NOMO-1 treated with dmso at 0.1 percent for 144 hours (cell line): ENCODE results near the gene ADGRA1.
A peak's percentile ranks its signal among the peaks of the same experiment; 100 is the strongest.

Experiments
- DNase-seq: peaks from one replicate; lab custom pipeline; 2025; ENCODE audit not compliant: unreplicated experiment; lab: John Stamatoyannopoulos, UW

ADGRA1 gene

DNA sequence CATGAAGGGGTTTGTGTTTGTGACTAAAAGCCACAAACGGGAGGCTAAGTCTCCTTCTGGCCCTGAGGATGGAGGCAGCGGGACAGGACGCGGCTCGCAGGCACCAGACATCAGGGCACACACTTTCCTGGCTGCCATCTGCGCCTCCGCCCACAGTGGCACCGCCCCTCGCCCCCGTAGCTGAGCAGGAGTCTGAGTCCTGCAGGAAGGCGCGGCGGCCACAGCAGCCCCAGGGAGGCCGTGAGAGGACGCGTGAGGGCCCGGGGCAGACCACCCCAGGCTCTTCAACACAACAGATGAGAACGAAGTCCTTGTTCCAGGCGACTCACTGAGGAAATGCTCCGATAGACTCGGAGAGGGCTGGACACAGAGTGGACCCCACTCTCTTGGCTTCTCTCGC lies 6.6 kb downstream of the ADGRA1 start:
- DNase-seq, result no peak

DNA sequence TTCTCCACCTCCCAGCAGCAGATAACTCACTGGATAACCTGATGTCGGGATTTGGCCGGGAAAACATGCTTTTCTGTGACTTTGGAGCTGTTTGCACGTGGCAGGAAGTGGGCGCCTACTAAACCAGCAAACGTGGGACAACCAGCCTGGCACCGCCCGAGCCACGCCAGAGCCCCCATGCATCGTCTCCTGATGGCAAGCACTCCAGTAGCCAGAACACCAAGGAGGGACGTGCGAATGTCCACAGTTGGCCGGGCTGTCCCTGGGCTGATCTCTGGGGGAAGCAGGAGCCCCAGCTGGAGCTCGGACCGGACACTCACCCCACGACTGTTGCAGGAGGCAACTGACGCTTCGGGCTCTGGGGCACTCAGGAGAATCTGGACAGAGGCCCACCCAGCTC lies 7.1 kb downstream of the ADGRA1 start:
- no peak for DNase-seq

DNA sequence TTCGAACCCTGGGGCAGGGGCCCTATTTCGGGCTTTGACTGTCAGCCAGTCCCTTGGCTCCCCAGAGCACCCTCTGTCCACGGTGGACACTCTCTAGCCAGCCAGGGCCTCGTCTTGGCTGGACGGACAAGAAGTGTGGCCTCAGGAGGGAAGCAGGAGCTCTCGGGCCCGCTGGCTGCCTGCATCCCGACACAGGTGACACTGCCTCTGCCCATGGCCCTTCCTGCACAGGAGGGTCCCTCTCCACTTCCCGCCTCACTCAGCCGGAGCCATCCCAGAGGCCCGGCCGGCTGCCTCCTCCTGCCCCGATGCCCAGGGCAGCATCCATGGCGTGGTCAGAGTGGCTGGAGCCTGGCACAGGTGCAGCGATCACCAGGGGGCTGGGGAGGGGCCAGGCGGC lies 7.9 kb downstream of the ADGRA1 start:
- DNase-seq, result no peak

- no peak for DNase-seq
Observed at GRCh38 chr10:133096616-133097269, 9.0 kb downstream of the ADGRA1 start.

DNA sequence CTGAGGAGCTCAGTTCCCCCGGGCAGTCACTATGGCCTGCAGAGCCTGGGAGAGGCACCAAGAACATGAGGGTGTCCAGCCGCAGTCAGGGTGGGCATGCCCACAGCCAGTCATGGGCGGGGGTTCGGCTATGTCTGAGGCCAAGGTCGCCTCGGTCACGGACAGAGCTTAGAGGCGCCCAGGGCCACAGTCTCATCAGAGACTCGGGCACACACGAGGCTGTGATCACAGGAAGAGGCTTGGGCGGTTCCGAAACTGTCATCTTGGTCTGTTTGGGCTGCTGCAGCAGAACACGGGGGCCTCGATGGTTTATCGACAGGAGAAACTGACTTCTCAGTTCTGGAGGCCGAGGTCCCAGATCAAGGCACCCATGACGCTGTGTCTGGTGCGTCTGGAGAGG lies 9.7 kb downstream of the ADGRA1 start:
- DNase-seq, result no peak

GRCh38 chr10:133097961-133098360 lies 10.2 kb downstream of the ADGRA1 start:
- DNase-seq, result no peak

DNA sequence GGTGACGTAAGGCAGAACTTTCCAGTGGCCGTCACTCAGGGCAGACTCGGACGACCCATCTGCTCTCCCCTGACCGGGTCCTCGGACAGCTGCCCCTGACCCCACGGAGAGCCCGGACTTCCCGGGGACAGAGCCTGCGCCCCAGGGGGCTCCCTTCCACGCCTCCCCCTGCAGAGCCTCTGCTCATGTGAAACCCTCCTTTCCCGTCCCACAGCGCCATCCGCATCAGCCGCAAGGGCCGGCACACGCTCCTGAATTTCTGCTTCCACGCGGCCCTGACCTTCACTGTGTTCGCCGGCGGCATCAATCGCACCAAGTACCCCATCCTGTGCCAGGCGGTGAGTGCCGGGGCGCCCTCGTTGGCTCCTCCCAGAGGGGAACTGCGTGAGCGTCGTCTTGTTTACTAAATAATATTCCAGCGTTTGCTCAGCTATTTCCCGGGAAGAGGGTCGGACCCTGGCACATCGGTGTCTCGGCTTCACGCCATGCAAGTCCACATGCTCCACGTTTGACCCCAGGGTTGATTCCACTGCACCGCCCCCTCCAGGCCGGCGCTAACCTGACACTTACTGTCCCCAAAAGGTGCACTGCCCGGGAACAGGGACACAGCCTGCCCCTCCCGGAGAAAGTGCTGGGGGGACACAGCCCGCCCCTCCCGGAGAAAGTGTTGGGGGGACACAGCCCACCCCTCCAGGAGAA lies 10.9 kb downstream of the ADGRA1 start:
- DNase-seq, result no peak

DNA sequence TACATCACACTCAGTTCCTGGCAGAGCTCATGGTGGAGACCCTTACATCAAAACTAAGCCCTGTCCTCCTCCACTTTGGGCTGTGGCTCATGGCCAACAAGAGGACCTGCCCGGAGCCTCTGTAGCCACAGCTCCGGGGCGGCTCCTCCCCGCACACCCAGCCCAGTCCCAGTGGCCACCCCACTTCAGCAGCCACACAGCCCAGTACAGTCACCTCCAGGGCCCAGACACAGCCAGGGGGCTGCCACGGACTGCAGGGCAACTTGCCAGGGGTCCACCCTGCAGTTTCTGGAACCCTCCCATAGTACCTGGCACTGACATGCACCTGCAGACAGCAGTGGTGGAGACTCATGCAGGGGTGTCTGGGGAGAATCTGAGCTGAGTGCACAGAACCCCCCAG lies 11.8 kb downstream of the ADGRA1 start:
- no peak for DNase-seq

- DNase-seq, result no peak
Observed at GRCh38 chr10:133100186-133100585, 12.5 kb downstream of the ADGRA1 start.

- peak; percentile 16 for DNase-seq
Observed at GRCh38 chr10:133100706-133101415, 13.1 kb downstream of the ADGRA1 start.

- DNase-seq, result no peak
Observed at GRCh38 chr10:133101416-133101810, 13.7 kb downstream of the ADGRA1 start.

GRCh38 chr10:133102415-133103095 lies 14.8 kb downstream of the ADGRA1 start:
- no peak for DNase-seq

- no peak for DNase-seq
Observed at GRCh38 chr10:133103311-133103910, 15.7 kb downstream of the ADGRA1 start.

DNA sequence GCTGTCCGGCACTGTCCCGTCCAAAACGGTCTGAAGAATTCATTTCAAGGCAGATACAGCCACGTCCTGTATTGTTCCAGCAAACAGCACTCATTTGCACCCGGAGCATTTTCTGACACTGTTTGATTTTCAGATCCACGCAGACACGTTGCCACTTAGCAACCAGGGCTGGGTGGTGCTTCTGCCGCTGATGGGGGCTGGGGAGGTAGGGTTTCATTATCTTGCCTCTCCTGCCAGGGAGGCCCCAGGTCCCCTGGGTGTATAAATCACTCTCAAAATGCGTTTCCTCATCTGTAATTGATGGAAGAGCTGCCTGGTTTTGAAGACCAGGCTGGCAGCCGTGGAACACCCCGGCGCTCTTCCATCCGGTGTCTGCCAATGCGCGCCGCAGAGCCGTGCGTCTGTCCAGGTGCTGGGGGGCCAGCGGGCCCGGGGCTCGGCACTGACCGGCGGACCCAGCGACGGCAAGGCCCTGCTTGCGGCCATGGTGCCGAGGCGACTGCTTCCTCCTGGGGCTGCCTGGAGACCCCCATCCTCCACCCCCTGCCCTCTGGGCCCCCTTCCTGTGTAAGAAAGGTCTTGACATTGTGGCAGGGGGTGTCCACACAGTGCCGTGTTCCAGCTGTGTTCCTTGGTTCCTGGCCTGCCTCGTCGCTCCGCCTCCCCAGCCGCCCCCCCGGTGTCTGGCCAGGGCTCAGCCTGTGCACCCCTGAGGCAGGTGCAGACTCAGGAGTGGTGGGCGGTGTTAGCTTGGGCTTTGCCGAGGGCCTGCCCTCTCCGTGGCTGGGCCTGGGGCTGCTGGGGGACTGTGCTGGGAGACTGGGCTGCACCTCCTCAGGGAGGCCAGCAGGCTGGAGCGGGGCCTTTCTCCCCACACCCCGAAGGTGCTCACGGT lies 16.6 kb downstream of the ADGRA1 start:
- DNase-seq, result no peak

DNA sequence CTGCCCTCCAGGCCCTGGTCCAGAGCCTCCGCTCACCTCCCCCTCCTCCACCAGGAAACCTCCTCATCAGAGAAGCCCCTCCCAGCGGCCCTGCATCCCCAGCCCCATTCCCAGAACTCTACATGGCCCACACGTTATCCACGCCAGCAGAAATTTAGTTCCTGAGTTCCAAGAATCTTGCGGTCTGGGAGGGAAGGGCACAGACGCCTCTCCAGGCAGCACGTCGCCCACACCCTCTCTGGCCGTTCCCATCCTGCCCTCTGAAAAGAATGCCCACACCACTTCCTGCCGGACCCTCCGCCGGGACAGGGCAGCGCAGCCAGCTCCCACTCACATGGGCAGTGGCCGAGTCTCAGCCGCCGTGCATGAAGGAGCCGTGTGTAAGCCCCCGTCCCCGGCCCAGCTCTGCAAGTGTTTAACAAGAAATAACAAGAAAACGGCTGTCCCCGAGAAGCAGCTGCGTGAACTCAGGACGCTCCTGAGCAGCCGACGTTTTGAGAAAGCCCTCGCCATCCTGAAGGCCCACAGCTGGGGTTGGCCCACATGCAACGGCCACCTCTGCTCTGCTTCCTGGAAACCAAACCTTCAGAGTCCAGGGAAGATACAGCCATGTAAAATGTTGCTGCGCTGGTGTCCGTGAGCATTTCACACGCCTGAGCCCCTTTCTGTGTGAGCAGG lies 17.4 kb downstream of the ADGRA1 start:
- no peak for DNase-seq

DNA sequence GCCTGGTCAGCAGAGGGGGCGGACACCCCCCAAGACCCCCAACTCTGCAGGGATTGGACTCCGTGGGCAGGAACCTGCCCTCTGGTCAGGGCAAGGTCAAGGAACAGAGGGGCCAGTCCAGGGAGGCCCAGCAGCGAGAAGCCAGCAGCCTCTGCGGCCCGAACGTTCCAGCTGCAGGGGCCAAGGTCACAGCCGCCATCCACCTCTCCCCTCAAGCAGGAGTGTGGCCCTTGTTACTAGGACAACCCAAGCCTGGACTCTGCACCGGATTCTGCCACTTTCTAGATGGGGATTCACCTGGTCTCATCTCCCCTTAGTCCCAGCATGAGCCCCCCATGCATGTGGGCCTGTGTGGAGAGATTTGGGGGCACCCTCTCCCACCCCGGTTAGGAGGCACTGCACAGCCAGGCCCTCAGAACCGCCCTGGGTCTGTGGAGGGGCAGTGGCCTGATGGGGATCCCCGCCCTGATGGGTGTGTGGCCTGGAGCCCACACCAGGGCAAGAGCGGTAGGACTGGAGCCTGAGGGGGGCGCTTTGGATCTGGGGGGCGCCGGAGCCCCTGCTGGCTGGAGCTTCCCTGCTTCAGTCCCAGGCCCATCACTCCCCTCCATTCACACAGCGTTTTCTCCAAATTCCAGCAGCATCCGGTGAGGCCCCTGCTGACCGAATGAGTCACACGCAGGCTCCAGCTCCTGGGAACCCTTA lies 18.1 kb downstream of the ADGRA1 start:
- DNase-seq, result no peak

GRCh38 chr10:133106516-133106915 lies 18.8 kb downstream of the ADGRA1 start:
- DNase-seq, result no peak

- DNase-seq, result no peak
Observed at GRCh38 chr10:133107442-133107841, 19.7 kb downstream of the ADGRA1 start.

- no peak for DNase-seq
Observed at GRCh38 chr10:133109711-133110110, 22.0 kb downstream of the ADGRA1 start.
